WTC11 (cell line): ENCODE data around the gene WNK1. TPM values are rescaled to one million over a fixed set of nuclear protein-coding genes. Genes with fewer than 3 reads are reported as not detected.
A peak's percentile ranks its signal among the peaks of the same experiment; 100 is the strongest.

Experiments
- ATAC-seq: fragments of 200-7000 bp; cut with Tn5 transposase; 2 replicates; pipeline ENCODE4 v1.10.0; 2021; ENCODE audit warnings: mild to moderate bottlenecking, moderate library complexity
- CTCF ChIA-PET: fragments of 300-600 bp; sonication (Branson Sonifier 250); formaldehyde crosslinking; loops from one replicate; lab custom pipeline; 2021; ENCODE audit warnings: antibody characterized with exemption; lab: Charles Lee
- POLR2A ChIA-PET: fragments of 350-600 bp; sonication (Branson Sonifier 250); formaldehyde crosslinking; loops from one replicate; lab custom pipeline; 2021; ENCODE audit warnings: antibody characterized with exemption; lab: Charles Lee
- DNase-seq: peaks from one replicate; pipeline ENCODE4 v3.0.0; 2021; ENCODE audit warnings: low spot score
- H3K27ac Mint-ChIP-seq: 2 replicates; pipeline ENCODE4 v1.8.0; 2021; ENCODE audit warnings: mixed read lengths
- H3K27me3 Mint-ChIP-seq: 2 replicates; pipeline ENCODE4 v1.8.0; 2021; ENCODE audit warnings: low read depth, mild to moderate bottlenecking, moderate library complexity, mixed read lengths
- H3K36me3 Mint-ChIP-seq: 2 replicates; pipeline ENCODE4 v1.8.0; 2021; ENCODE audit warnings: mixed read lengths
- H3K4me1 Mint-ChIP-seq: 2 replicates; pipeline ENCODE4 v1.8.0; 2022; ENCODE audit warnings: mixed read lengths
- H3K4me3 Mint-ChIP-seq: 2 replicates; pipeline ENCODE4 v1.8.0; 2021; ENCODE audit warnings: mild to moderate bottlenecking, moderate library complexity, mixed read lengths
- H3K9me3 Mint-ChIP-seq: 2 replicates; pipeline ENCODE4 v1.8.0; 2021; ENCODE audit warnings: mixed read lengths
- ATF1 ChIP-seq: sonication (generic); formaldehyde crosslinking; IDR thresholded peaks from 2 replicates; pipeline ENCODE4 v1.8.1; 2023; ENCODE audit warnings: mild to moderate bottlenecking, moderate library complexity, missing genetic modification reagents
- CBFB ChIP-seq: sonication (generic); formaldehyde crosslinking; IDR thresholded peaks from 2 replicates; pipeline ENCODE4 v1.8.1; 2022; ENCODE audit warnings: mild to moderate bottlenecking, low read depth, missing genetic modification reagents
- GRHL2 ChIP-seq: fragments of 250-450 bp; sonication (Bioruptor Pico); IDR thresholded peaks from 2 replicates; pipeline ENCODE4 v1.8.0; 2022; ENCODE audit warnings: mild to moderate bottlenecking, moderate library complexity; ENCODE audit not compliant: insufficient replicate concordance, severe bottlenecking
- GTF2I ChIP-seq: fragments of 250-450 bp; sonication (Bioruptor Pico); conservative IDR thresholded peaks from 2 replicates; pipeline ENCODE4 v1.4.0; 2021; ENCODE audit warnings: mild to moderate bottlenecking
- KAT7 ChIP-seq: sonication (generic); formaldehyde crosslinking; IDR thresholded peaks from 2 replicates; pipeline ENCODE4 v1.8.1; 2023; ENCODE audit warnings: missing genetic modification reagents, mild to moderate bottlenecking, borderline replicate concordance
- SMAD4 ChIP-seq: sonication (generic); formaldehyde crosslinking; IDR thresholded peaks from 2 replicates; pipeline ENCODE4 v1.8.0; 2022; ENCODE audit warnings: mild to moderate bottlenecking, missing genetic modification reagents
- SOX15 ChIP-seq: fragments of 250-450 bp; sonication (Bioruptor Pico); IDR thresholded peaks from 2 replicates; pipeline ENCODE4 v1.9.0; 2021; ENCODE audit warnings: mild to moderate bottlenecking
- TCF7 ChIP-seq: sonication (generic); formaldehyde crosslinking; IDR thresholded peaks from 2 replicates; pipeline ENCODE4 v1.8.0; 2022; ENCODE audit warnings: mild to moderate bottlenecking, low read depth, missing genetic modification reagents, moderate library complexity
- TEAD4 ChIP-seq: sonication (generic); formaldehyde crosslinking; IDR thresholded peaks from 2 replicates; pipeline ENCODE4 v1.8.0; 2022; ENCODE audit warnings: mild to moderate bottlenecking, missing genetic modification reagents
- TP53 ChIP-seq: sonication (generic); formaldehyde crosslinking; IDR thresholded peaks from 2 replicates; pipeline ENCODE4 v1.8.1; 2023; ENCODE audit warnings: mild to moderate bottlenecking, missing genetic modification reagents
- ZNF317 ChIP-seq: sonication (generic); formaldehyde crosslinking; IDR thresholded peaks from 2 replicates; pipeline ENCODE4 v1.8.1; 2023; ENCODE audit warnings: low read depth, mild to moderate bottlenecking, moderate library complexity, missing genetic modification reagents, borderline replicate concordance
- total RNA-seq: library from RNA; stranded (reverse); gene quantifications from 3 replicates; pipeline ENCODE4 v1.2.3, GENCODE V29; 2021
- TF ChIP-seq, protein P1 (sequence below): sonication (generic); formaldehyde crosslinking; IDR thresholded peaks from 2 replicates; pipeline ENCODE4 v1.8.1; 2023; ENCODE audit warnings: mild to moderate bottlenecking, moderate library complexity, missing genetic modification reagents
- TF ChIP-seq, protein P2 (sequence below): fragments of 250-450 bp; sonication (Bioruptor Pico); IDR thresholded peaks from 2 replicates; pipeline ENCODE4 v1.9.0; 2021; ENCODE audit warnings: mild to moderate bottlenecking
- TF ChIP-seq, protein P3 (sequence below): sonication (generic); formaldehyde crosslinking; IDR thresholded peaks from 2 replicates; pipeline ENCODE4 v1.8.1; 2023; ENCODE audit warnings: mild to moderate bottlenecking, missing genetic modification reagents, moderate library complexity
- TF ChIP-seq, protein P4 (sequence below): sonication (generic); formaldehyde crosslinking; IDR thresholded peaks from 2 replicates; pipeline ENCODE4 v1.8.1; 2022; ENCODE audit warnings: mild to moderate bottlenecking, moderate library complexity, missing genetic modification reagents
- TF ChIP-seq, protein P5 (sequence below): sonication (generic); formaldehyde crosslinking; IDR thresholded peaks from 2 replicates; pipeline ENCODE4 v1.8.1; 2023; ENCODE audit warnings: mild to moderate bottlenecking, missing genetic modification reagents
- TF ChIP-seq, protein P6 (sequence below): sonication (generic); formaldehyde crosslinking; IDR thresholded peaks from 2 replicates; pipeline ENCODE4 v1.8.1; 2022; ENCODE audit warnings: missing genetic modification reagents, borderline replicate concordance
- TF ChIP-seq, protein P7 (sequence below): fragments of 250-450 bp; sonication (Bioruptor Pico); IDR thresholded peaks from 2 replicates; pipeline ENCODE4 v1.9.0; 2021; ENCODE audit warnings: moderate library complexity, mild to moderate bottlenecking, inconsistent platforms, borderline replicate concordance
- TF ChIP-seq, protein P8 (sequence below): sonication (generic); formaldehyde crosslinking; conservative IDR thresholded peaks from 2 replicates; pipeline ENCODE4 v1.8.1; 2022; ENCODE audit warnings: mild to moderate bottlenecking, missing genetic modification reagents
- TF ChIP-seq, protein P9 (sequence below): fragments of 250-450 bp; sonication (Bioruptor Pico); IDR thresholded peaks from 2 replicates; pipeline ENCODE4 v1.9.0; 2021; ENCODE audit warnings: mild to moderate bottlenecking

The WNK1 gene
- total RNA-seq, 1 experiment from 2014 or later, result 118 TPM

DNA sequence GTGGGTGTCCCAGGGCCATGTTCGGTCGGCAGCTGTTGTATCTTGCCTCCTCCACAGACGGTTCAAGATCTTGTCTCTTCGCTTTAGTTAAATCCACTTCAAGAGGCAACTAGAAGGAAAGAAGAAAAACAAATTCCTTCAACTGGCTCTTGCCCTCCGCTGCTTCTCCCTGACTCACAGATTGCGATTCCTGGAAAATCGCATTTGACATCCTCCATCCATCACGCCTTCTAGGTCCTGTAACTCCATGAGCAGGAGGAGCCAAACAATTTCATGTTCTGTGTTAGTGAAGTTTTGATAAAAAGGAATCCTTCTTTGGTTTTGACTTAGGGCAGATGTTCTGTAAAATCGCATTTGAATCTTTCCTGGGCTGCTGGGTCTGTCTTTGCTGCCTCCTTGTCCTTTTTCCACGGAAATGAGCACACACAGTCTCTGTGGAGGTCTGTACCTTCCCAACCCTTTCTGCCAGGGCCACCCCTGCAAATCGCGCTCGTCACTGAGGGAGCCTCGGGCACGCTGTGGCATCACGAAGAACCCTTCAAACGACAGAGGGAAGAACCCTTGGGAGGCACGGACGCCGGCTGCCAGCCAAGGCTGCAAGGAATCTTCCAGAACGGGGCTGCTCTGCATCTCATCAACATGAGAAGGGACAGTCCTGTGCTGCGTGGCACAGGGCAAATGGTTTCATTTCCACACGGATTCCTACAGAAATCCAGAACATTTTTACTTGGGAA is 164.5 kb downstream of the WNK1 start (continued):
- TF ChIP-seq, protein P1, sequence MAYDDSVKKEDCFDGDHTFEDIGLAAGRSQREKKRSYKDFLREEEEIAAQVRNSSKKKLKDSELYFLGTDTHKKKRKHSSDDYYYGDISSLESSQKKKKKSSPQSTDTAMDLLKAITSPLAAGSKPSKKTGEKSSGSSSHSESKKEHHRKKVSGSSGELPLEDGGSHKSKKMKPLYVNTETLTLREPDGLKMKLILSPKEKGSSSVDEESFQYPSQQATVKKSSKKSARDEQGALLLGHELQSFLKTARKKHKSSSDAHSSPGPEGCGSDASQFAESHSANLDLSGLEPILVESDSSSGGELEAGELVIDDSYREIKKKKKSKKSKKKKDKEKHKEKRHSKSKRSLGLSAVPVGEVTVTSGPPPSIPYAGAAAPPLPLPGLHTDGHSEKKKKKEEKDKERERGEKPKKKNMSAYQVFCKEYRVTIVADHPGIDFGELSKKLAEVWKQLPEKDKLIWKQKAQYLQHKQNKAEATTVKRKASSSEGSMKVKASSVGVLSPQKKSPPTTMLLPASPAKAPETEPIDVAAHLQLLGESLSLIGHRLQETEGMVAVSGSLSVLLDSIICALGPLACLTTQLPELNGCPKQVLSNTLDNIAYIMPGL, result no peak
- TF ChIP-seq, protein P2, sequence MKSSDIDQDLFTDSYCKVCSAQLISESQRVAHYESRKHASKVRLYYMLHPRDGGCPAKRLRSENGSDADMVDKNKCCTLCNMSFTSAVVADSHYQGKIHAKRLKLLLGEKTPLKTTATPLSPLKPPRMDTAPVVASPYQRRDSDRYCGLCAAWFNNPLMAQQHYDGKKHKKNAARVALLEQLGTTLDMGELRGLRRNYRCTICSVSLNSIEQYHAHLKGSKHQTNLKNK (CRISPR knock-in tag), result no peak
- no peak for TF ChIP-seq SMAD4 (CRISPR knock-in tag)
- TF ChIP-seq, protein P3, sequence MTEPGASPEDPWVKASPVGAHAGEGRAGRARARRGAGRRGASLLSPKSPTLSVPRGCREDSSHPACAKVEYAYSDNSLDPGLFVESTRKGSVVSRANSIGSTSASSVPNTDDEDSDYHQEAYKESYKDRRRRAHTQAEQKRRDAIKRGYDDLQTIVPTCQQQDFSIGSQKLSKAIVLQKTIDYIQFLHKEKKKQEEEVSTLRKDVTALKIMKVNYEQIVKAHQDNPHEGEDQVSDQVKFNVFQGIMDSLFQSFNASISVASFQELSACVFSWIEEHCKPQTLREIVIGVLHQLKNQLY, result no peak
- no peak for TF ChIP-seq TCF7 (CRISPR knock-in tag)
- no peak for TF ChIP-seq TEAD4
- no peak for TF ChIP-seq GTF2I (CRISPR knock-in tag)
- TF ChIP-seq, protein P4, sequence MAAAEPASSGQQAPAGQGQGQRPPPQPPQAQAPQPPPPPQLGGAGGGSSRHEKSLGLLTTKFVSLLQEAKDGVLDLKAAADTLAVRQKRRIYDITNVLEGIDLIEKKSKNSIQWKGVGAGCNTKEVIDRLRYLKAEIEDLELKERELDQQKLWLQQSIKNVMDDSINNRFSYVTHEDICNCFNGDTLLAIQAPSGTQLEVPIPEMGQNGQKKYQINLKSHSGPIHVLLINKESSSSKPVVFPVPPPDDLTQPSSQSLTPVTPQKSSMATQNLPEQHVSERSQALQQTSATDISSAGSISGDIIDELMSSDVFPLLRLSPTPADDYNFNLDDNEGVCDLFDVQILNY (CRISPR knock-in tag), result no peak

DNA sequence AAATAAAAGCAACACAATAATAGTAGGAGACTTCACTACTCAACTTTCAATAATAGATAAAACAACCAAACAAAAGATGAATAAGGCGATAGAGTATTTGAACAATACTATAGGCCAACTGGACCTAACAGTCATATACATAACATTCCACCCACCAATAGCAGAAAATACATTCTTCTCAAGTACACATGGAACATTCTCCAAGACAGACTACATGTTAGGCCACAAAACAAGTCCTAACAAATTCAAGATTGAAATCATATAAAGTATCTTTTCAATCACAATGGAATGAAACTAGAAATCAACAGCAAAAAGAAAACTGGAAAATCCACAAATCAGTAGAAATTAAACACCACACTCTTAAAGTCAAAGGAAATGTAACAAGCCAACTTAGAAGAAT is 168.3 kb downstream of the WNK1 start:
- TF ChIP-seq, protein P5, sequence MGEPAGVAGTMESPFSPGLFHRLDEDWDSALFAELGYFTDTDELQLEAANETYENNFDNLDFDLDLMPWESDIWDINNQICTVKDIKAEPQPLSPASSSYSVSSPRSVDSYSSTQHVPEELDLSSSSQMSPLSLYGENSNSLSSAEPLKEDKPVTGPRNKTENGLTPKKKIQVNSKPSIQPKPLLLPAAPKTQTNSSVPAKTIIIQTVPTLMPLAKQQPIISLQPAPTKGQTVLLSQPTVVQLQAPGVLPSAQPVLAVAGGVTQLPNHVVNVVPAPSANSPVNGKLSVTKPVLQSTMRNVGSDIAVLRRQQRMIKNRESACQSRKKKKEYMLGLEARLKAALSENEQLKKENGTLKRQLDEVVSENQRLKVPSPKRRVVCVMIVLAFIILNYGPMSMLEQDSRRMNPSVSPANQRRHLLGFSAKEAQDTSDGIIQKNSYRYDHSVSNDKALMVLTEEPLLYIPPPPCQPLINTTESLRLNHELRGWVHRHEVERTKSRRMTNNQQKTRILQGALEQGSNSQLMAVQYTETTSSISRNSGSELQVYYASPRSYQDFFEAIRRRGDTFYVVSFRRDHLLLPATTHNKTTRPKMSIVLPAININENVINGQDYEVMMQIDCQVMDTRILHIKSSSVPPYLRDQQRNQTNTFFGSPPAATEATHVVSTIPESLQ (CRISPR knock-in tag), result no peak
- TF ChIP-seq, protein P6, sequence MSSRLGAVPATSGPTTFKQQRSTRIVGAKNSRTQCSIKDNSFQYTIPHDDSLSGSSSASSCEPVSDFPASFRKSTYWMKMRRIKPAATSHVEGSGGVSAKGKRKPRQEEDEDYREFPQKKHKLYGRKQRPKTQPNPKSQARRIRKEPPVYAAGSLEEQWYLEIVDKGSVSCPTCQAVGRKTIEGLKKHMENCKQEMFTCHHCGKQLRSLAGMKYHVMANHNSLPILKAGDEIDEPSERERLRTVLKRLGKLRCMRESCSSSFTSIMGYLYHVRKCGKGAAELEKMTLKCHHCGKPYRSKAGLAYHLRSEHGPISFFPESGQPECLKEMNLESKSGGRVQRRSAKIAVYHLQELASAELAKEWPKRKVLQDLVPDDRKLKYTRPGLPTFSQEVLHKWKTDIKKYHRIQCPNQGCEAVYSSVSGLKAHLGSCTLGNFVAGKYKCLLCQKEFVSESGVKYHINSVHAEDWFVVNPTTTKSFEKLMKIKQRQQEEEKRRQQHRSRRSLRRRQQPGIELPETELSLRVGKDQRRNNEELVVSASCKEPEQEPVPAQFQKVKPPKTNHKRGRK (CRISPR knock-in tag), result no peak
- TF ChIP-seq TCF7 (CRISPR knock-in tag), result no peak
- Mint-ChIP-seq H3K4me3 (no peak overlapping the region), H3K27ac (no peak overlapping the region), H3K4me1 (peaks cover 15% of the 10 kb centered on the region), H3K9me3 (no peaks in the 10 kb centered on the region), H3K36me3 (peaks cover 58% of the 10 kb centered on the region), H3K27me3 (no peaks in the 10 kb centered on the region)
- DNase-seq (no peak), ATAC-seq (no peak)
- ChIA-PET POLR2A (no interaction called here), CTCF (no interaction called here)

DNA sequence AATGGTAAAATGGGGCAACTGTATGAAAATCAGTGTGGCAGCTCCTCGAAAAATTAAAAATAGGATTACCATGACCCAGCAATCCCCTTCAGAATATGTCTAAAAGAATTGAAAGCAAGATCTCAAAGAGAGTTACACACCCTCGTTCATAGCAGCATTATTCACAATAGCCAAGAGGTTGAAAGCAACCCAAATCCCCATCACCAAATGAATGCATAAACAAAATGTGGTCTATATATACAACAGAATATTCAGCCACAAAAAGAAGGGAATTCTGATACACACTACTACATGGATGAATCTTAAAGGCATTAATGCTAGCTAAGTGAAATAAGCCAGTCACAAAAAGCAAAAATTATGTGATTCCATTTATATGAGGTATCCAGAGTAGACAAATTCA is 169.9 kb downstream of the WNK1 start:
- no peak overlapping the region for H3K4me3 Mint-ChIP-seq

DNA sequence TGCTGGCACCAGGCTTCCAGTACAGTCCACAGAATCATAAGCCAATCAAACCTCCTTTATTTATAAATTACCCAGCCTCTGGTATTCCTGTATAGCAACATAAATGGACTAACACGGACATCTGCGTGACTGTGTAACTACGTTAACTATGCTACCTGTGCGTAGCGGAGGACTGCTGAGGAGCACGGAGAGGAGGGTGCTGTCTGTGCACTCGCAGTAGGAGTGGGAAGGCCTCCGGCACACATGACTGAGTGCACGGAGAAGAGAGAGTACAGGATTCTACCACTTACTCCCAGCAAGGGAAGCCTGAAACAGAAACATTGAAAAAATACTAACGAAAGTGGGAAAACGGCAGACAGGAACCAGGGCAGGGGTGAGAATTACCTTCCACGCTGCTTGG is 174.3 kb downstream of the WNK1 start:
- Mint-ChIP-seq H3K4me1 (no peaks in the 10 kb centered on the region), H3K4me3 (no peak overlapping the region), H3K27ac (0 out of 2 replicates have a peak overlapping the region, but pooled peaks have one; percentile 61), H3K36me3 (peaks cover 61% of the 10 kb centered on the region), H3K27me3 (no peaks in the 10 kb centered on the region), H3K9me3 (no peaks in the 10 kb centered on the region)
- ChIA-PET CTCF (no interaction called here), POLR2A (no interaction called here)
- DNase-seq, result no peak
- ATAC-seq, result no peak
- TF ChIP-seq, protein P7, sequence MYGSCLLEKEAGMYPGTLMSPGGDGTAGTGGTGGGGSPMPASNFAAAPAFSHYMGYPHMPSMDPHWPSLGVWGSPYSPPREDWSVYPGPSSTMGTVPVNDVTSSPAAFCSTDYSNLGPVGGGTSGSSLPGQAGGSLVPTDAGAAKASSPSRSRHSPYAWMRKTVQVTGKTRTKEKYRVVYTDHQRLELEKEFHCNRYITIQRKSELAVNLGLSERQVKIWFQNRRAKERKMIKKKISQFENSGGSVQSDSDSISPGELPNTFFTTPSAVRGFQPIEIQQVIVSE (CRISPR knock-in tag), result no peak
- TF ChIP-seq, protein P8, sequence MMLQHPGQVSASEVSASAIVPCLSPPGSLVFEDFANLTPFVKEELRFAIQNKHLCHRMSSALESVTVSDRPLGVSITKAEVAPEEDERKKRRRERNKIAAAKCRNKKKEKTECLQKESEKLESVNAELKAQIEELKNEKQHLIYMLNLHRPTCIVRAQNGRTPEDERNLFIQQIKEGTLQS (CRISPR knock-in tag), result no peak
- TF ChIP-seq, protein P9, sequence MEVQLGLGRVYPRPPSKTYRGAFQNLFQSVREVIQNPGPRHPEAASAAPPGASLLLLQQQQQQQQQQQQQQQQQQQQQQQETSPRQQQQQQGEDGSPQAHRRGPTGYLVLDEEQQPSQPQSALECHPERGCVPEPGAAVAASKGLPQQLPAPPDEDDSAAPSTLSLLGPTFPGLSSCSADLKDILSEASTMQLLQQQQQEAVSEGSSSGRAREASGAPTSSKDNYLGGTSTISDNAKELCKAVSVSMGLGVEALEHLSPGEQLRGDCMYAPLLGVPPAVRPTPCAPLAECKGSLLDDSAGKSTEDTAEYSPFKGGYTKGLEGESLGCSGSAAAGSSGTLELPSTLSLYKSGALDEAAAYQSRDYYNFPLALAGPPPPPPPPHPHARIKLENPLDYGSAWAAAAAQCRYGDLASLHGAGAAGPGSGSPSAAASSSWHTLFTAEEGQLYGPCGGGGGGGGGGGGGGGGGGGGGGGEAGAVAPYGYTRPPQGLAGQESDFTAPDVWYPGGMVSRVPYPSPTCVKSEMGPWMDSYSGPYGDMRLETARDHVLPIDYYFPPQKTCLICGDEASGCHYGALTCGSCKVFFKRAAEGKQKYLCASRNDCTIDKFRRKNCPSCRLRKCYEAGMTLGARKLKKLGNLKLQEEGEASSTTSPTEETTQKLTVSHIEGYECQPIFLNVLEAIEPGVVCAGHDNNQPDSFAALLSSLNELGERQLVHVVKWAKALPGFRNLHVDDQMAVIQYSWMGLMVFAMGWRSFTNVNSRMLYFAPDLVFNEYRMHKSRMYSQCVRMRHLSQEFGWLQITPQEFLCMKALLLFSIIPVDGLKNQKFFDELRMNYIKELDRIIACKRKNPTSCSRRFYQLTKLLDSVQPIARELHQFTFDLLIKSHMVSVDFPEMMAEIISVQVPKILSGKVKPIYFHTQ (CRISPR knock-in tag), result no peak
- TF ChIP-seq SOX15 (CRISPR knock-in tag), result no peak
- no peak for TF ChIP-seq GRHL2
- TF ChIP-seq ZNF317 (CRISPR knock-in tag), result no peak

More for the DNA sequence above, 169.9 kb downstream of the WNK1 start:
- H3K9me3 Mint-ChIP-seq, result no peaks in the 10 kb centered on the region
- no peak for DNase-seq
- peaks cover 58% of the 10 kb centered on the region for H3K36me3 Mint-ChIP-seq
- H3K27me3 Mint-ChIP-seq, result no peaks in the 10 kb centered on the region
- no peak for TF ChIP-seq CBFB
- no peak for TF ChIP-seq ATF1
- TF ChIP-seq KAT7 (CRISPR knock-in tag), result no peak
- TF ChIP-seq TP53 (CRISPR knock-in tag), result no peak
- peaks cover 1% of the 10 kb centered on the region for H3K4me1 Mint-ChIP-seq
- ChIA-PET CTCF (no interaction called here), POLR2A (no interaction called here)
- H3K27ac Mint-ChIP-seq, result no peak overlapping the region
- no peak for ATAC-seq
